IMR-90 (cell line): ENCODE measurements around the gene SDHAF3.

Source experiments
- BHLHE40 ChIP-seq: fragments of 150-350 bp; IDR thresholded peaks from 2 replicates; pipeline ENCODE4 v1.6.1; 2016; ENCODE audit warnings: mild to moderate bottlenecking, low read depth, low read length
- CEBPB ChIP-seq: IDR thresholded peaks from 2 replicates; pipeline ENCODE4 v1.6.1; 2012; ENCODE audit warnings: low read depth, low read length, improper control_type of control experiment
- CTCF ChIP-seq: conservative IDR thresholded peaks from 2 replicates; pipeline ENCODE4 v1.5.1; 2012; ENCODE audit warnings: mild to moderate bottlenecking, low read depth, low read length, improper control_type of control experiment
- MAFK ChIP-seq: IDR thresholded peaks from 2 replicates; pipeline ENCODE4 v1.6.1; 2012; ENCODE audit warnings: low read depth, low read length, improper control_type of control experiment
- POLR2A ChIP-seq: IDR thresholded peaks from 2 replicates; pipeline ENCODE4 v1.6.1; 2012; ENCODE audit warnings: mild to moderate bottlenecking, low read depth, low read length
- RAD21 ChIP-seq: IDR thresholded peaks from 2 replicates; pipeline ENCODE4 v1.6.1; 2012; ENCODE audit warnings: low read length, improper control_type of control experiment
- RCOR1 ChIP-seq: IDR thresholded peaks from 2 replicates; pipeline ENCODE4 v1.6.1; 2012; ENCODE audit warnings: mild to moderate bottlenecking, low read length, improper control_type of control experiment; ENCODE audit not compliant: insufficient replicate concordance
- RFX5 ChIP-seq: IDR thresholded peaks from 2 replicates; pipeline ENCODE4 v1.8.0; 2012; ENCODE audit warnings: low read depth, mild to moderate bottlenecking, low read length, moderate library complexity
- SMC3 ChIP-seq: fragments of 150-350 bp; IDR thresholded peaks from 2 replicates; pipeline ENCODE4 v1.6.1; 2016; ENCODE audit warnings: low read depth, mild to moderate bottlenecking, antibody characterized with exemption, low read length, moderate library complexity
- USF2 ChIP-seq: fragments of 150-350 bp; IDR thresholded peaks from 2 replicates; pipeline ENCODE4 v1.6.1; 2017; ENCODE audit warnings: mild to moderate bottlenecking, antibody characterized with exemption, low read length, low read depth
- TF ChIP-seq, protein P1 (sequence below): fragments of 150-350 bp; IDR thresholded peaks from 2 replicates; pipeline ENCODE4 v1.6.1; 2016; ENCODE audit warnings: low read depth, mild to moderate bottlenecking, low read length, moderate library complexity, borderline replicate concordance

DNA sequence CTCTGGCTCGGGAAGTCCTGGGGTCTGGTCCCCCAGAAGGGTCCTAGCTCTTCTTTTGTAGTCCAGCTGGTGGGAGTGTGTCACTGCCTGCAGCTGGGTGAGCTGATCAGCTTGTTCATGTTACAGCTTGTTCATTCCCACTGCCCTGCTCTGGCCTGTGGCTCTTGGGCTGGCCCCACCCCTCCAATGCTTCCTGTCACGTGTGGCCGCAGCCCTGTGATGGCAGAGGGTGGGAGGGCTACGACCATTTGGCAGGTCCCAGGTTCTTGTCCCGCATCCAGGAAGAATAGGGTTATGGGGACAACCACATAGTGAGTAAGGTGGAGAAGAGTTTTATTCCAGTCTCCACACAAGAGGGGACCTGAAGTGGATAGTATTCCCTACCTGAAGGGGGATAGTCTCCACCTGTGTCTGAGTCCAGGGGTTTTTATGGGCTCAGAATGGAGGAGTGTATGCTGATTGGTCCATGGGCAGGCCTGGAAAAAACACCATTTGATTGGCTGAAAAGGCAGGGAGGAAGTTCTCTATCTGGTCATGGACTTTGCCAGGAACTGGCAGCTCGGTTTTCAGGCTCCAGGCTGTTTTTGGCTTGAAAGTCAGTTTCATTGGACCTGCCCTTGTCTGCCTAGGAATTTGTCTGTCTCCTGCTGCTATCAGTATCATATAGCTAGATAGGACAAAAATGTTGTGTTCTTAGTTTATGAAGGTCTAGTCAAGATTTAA, 13.1 kb downstream of the SDHAF3 start:
- TF ChIP-seq POLR2A (no peak), CTCF (no peak), SMC3 (no peak), CEBPB (no peak), MAFK (no peak), BHLHE40 (no peak), USF2 (no peak), RFX5 (no peak), RAD21 (no peak), RCOR1 (no peak)
- TF ChIP-seq, protein P1, sequence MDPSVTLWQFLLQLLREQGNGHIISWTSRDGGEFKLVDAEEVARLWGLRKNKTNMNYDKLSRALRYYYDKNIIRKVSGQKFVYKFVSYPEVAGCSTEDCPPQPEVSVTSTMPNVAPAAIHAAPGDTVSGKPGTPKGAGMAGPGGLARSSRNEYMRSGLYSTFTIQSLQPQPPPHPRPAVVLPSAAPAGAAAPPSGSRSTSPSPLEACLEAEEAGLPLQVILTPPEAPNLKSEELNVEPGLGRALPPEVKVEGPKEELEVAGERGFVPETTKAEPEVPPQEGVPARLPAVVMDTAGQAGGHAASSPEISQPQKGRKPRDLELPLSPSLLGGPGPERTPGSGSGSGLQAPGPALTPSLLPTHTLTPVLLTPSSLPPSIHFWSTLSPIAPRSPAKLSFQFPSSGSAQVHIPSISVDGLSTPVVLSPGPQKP = no peak
